Measurements from ENCODE around the gene KCNK3. TPM values are rescaled to one million over a fixed set of nuclear protein-coding genes. Genes with fewer than 3 reads are reported as not detected.

KCNK3 gene
- total RNA-seq, 1 donor from 2014 or later: 9.1 TPM

Other genes with a start within 250 kb of the KCNK3 start
- gene OTOF, start 214.6 kb upstream of the KCNK3 start, total RNA-seq: 0.09 TPM
- gene CIB4, start 51.4 kb upstream of the KCNK3 start, total RNA-seq: not detected
- gene SLC35F6, start 71.6 kb downstream of the KCNK3 start, total RNA-seq: 33.0 TPM
- gene CENPA, start 93.3 kb downstream of the KCNK3 start, total RNA-seq: 1.3 TPM
- gene DPYSL5, start 155.4 kb downstream of the KCNK3 start, total RNA-seq: 0.26 TPM

Data from mucosa of gallbladder (tissue), 1 donor.